Astrocyte (in vitro differentiated cells and primary cell): Measurements from ENCODE around the gene CD70. TPM values are rescaled to one million over a fixed set of nuclear protein-coding genes. Genes with fewer than 3 reads are reported as not detected.

Source experiments
- DNase-seq: peaks from one replicate; pipeline ENCODE4 v3.0.0-alpha.2; 2010; ENCODE audit warnings: low read depth
- FAIRE-seq: peaks from 2 replicates; lab custom pipeline; 2011; peaks lifted over from hg19 to GRCh38; lab: Jason Lieb, UNC
- H2AFZ ChIP-seq: 2 replicates; pipeline ENCODE4 v1.6.0; 2012; ENCODE audit warnings: low read depth, low read length, inconsistent platforms
- H3K27ac ChIP-seq: 2 replicates; pipeline ENCODE4 v1.5.1; 2011; ENCODE audit warnings: low read depth, low read length, inconsistent platforms
- H3K27me3 ChIP-seq: 2 replicates; pipeline ENCODE4 v1.6.0; 2011; ENCODE audit warnings: low read length, inconsistent platforms; ENCODE audit not compliant: insufficient read depth
- H3K36me3 ChIP-seq: 2 replicates; pipeline ENCODE4 v1.5.1; 2011; ENCODE audit warnings: low read length, inconsistent platforms; ENCODE audit not compliant: insufficient read depth
- H3K4me1 ChIP-seq: 2 replicates; pipeline ENCODE4 v1.5.1; 2011; ENCODE audit warnings: low read length, inconsistent platforms; ENCODE audit not compliant: insufficient read depth
- H3K4me2 ChIP-seq: 2 replicates; pipeline ENCODE4 v1.6.0; 2012; ENCODE audit warnings: low read length, inconsistent platforms
- H3K4me3 ChIP-seq: 2 replicates; pipeline ENCODE4 v1.5.1; 2011; ENCODE audit warnings: low read depth, mild to moderate bottlenecking, low read length, inconsistent platforms; ENCODE audit not compliant: insufficient read depth
- H3K79me2 ChIP-seq: 2 replicates; pipeline ENCODE4 v1.6.0; 2012; ENCODE audit warnings: mild to moderate bottlenecking, low read length, inconsistent platforms; ENCODE audit not compliant: insufficient read depth
- H3K9ac ChIP-seq: 2 replicates; pipeline ENCODE4 v1.6.0; 2012; ENCODE audit warnings: mild to moderate bottlenecking, low read length, inconsistent platforms
- H3K9me3 ChIP-seq: 2 replicates; pipeline ENCODE4 v1.5.1; 2012; ENCODE audit warnings: low read depth, mild to moderate bottlenecking, low read length, inconsistent platforms; ENCODE audit not compliant: insufficient read depth
- H4K20me1 ChIP-seq: 2 replicates; pipeline ENCODE4 v1.6.0; 2012; ENCODE audit warnings: low read length, inconsistent platforms; ENCODE audit not compliant: insufficient read depth
- H3K27ac Mint-ChIP-seq: one replicate; pipeline ENCODE4 v1.8.0; 2021; ENCODE audit warnings: mild to moderate bottlenecking, mixed read lengths; ENCODE audit not compliant: unreplicated experiment
- H3K27me3 Mint-ChIP-seq: one replicate; pipeline ENCODE4 v1.8.0; 2021; ENCODE audit warnings: low read depth, mixed read lengths; ENCODE audit not compliant: unreplicated experiment
- H3K36me3 Mint-ChIP-seq: one replicate; pipeline ENCODE4 v1.8.0; 2021; ENCODE audit warnings: low read depth, mixed read lengths; ENCODE audit not compliant: unreplicated experiment
- H3K4me1 Mint-ChIP-seq: one replicate; pipeline ENCODE4 v1.8.0; 2021; ENCODE audit warnings: low read depth, mixed read lengths; ENCODE audit not compliant: unreplicated experiment
- H3K4me3 Mint-ChIP-seq: one replicate; pipeline ENCODE4 v1.8.0; 2021; ENCODE audit warnings: mild to moderate bottlenecking, moderate library complexity, mixed read lengths; ENCODE audit not compliant: unreplicated experiment
- H3K9me3 Mint-ChIP-seq: one replicate; pipeline ENCODE4 v1.8.0; 2021; ENCODE audit warnings: mild to moderate bottlenecking, mixed read lengths; ENCODE audit not compliant: unreplicated experiment
- CTCF ChIP-seq: IDR thresholded peaks from 2 replicates; pipeline ENCODE4 v1.5.1; 2011; ENCODE audit warnings: low read depth, mild to moderate bottlenecking, inconsistent platforms, low read length, moderate library complexity; ENCODE audit not compliant: insufficient read depth
- EZH2 ChIP-seq: IDR thresholded peaks from 2 replicates; pipeline ENCODE4 v1.6.1; 2012; ENCODE audit warnings: mild to moderate bottlenecking, low read length, inconsistent platforms; ENCODE audit not compliant: insufficient read depth
- total RNA-seq: library from RNA; stranded (reverse); gene quantifications from 2 replicates; pipeline ENCODE4 v1.2.1, GENCODE V29; 2021

The CD70 gene
- total RNA-seq, 1 donor from 2014 or later: 0.48 TPM

GRCh38 chr19:6626764-6627163 lies 35.8 kb upstream of the CD70 start:
- DNase-seq (no peak), FAIRE-seq (no peak)
- H3K9ac ChIP-seq: no peak overlapping the region
- no peak overlapping the region for H3K27ac Mint-ChIP-seq
- H3K36me3 ChIP-seq: no peaks in the 10 kb centered on the region
- H3K27me3 Mint-ChIP-seq: no peaks in the 10 kb centered on the region
- no peak overlapping the region for H2AFZ ChIP-seq
- H3K79me2 ChIP-seq: no peaks in the 10 kb centered on the region
- no peaks in the 10 kb centered on the region for H3K27me3 ChIP-seq
- H3K9me3 Mint-ChIP-seq: peaks cover 2% of the 10 kb centered on the region
- H3K27ac ChIP-seq: no peak overlapping the region
- no peak for TF ChIP-seq EZH2
- H3K9me3 ChIP-seq: no peaks in the 10 kb centered on the region
- no peaks in the 10 kb centered on the region for H3K4me1 ChIP-seq
- H3K4me3 Mint-ChIP-seq: no peak overlapping the region
- H3K36me3 Mint-ChIP-seq: no peaks in the 10 kb centered on the region
- H3K4me3 ChIP-seq: no peak overlapping the region
- H3K4me1 Mint-ChIP-seq: no peaks in the 10 kb centered on the region
- no peak overlapping the region for H3K4me2 ChIP-seq
- H4K20me1 ChIP-seq: no peaks in the 10 kb centered on the region

- no peak overlapping the region for H2AFZ ChIP-seq
- H3K4me2 ChIP-seq: no peak overlapping the region
- no peaks in the 10 kb centered on the region for H3K9me3 ChIP-seq
- no peaks in the 10 kb centered on the region for H3K27me3 Mint-ChIP-seq
- no peak overlapping the region for H3K27ac Mint-ChIP-seq
- H4K20me1 ChIP-seq: no peaks in the 10 kb centered on the region
- no peaks in the 10 kb centered on the region for H3K36me3 ChIP-seq
- no peak for TF ChIP-seq EZH2
- TF ChIP-seq CTCF: no peak
- H3K9me3 Mint-ChIP-seq: peaks cover 16% of the 10 kb centered on the region
- no peaks in the 10 kb centered on the region for H3K4me1 Mint-ChIP-seq
- no peak for FAIRE-seq
- no peaks in the 10 kb centered on the region for H3K36me3 Mint-ChIP-seq
- no peak for DNase-seq
- H3K27ac ChIP-seq: no peak overlapping the region
- no peaks in the 10 kb centered on the region for H3K4me1 ChIP-seq
- no peaks in the 10 kb centered on the region for H3K79me2 ChIP-seq
- no peaks in the 10 kb centered on the region for H3K27me3 ChIP-seq
- H3K4me3 Mint-ChIP-seq: no peak overlapping the region
- H3K9ac ChIP-seq: no peak overlapping the region
- no peak overlapping the region for H3K4me3 ChIP-seq
Observed at GRCh38 chr19:6617374-6617773, 26.4 kb upstream of the CD70 start.

GRCh38 chr19:6616011-6616410 lies 25.1 kb upstream of the CD70 start:
- DNase-seq (peak; percentile 83), FAIRE-seq (no peak)
- H3K27ac Mint-ChIP-seq: no peak overlapping the region
- Histone ChIP-seq H3K79me2 (no peaks in the 10 kb centered on the region), H3K9me3 (no peaks in the 10 kb centered on the region), H3K4me1 (peaks cover 11% of the 10 kb centered on the region), H2AFZ (no peak overlapping the region), H3K27ac (peak overlapping the region; percentile 7), H4K20me1 (no peaks in the 10 kb centered on the region), H3K27me3 (no peaks in the 10 kb centered on the region), H3K4me2 (no peak overlapping the region), H3K4me3 (no peak overlapping the region), H3K36me3 (no peaks in the 10 kb centered on the region), H3K9ac (no peak overlapping the region)
- no peaks in the 10 kb centered on the region for H3K4me1 Mint-ChIP-seq
- no peak overlapping the region for H3K4me3 Mint-ChIP-seq
- H3K9me3 Mint-ChIP-seq: peaks cover 16% of the 10 kb centered on the region
- H3K36me3 Mint-ChIP-seq: no peaks in the 10 kb centered on the region
- TF ChIP-seq CTCF (no peak), EZH2 (no peak)
- H3K27me3 Mint-ChIP-seq: no peaks in the 10 kb centered on the region
